Heart left ventricle (tissue), 16 donors: ENCODE results near the gene STAG1. TPM values are rescaled to one million over a fixed set of nuclear protein-coding genes. Genes with fewer than 3 reads are reported as not detected.
"Not testable (repeated sequence)": the region's sequence is repeated elsewhere in the genome, so short reads cannot be mapped to it uniquely, and the experiment has no call there.

Source experiments
- ATAC-seq, 4 donors: fragments of 200-7000 bp; cut with Tn5 transposase; one replicate each; pipeline ENCODE4 v1.9.1; 2020 to 2022; ENCODE audit warnings: moderate library complexity in 4 of 4, mild to moderate bottlenecking in 3 of 4, moderate number of reproducible peaks in 1 of 4
- DNase-seq, 5 donors: peaks; one replicate each; pipeline ENCODE4 v3.0.0-alpha.2; 2020
- H3K27ac ChIP-seq, 12 donors: fragments of 200-600 bp; sonication (generic) in 4 of 12; one replicate each; pipeline versions ENCODE4 v1.5.0 to v1.8.0; 2016 to 2022; ENCODE audit warnings: mild to moderate bottlenecking in 2 of 12
- H3K27me3 ChIP-seq, 9 donors: fragments of 200-600 bp; sonication (generic) in 2 of 9; one replicate each; pipeline versions ENCODE4 v1.5.1 to v1.8.0; 2016 to 2022; ENCODE audit warnings: mild to moderate bottlenecking in 3 of 9
- H3K36me3 ChIP-seq, 9 donors: fragments of 200-600 bp; sonication (generic) in 2 of 9; one replicate each; pipeline versions ENCODE4 v1.5.0 to v1.8.0; 2018 to 2022; ENCODE audit warnings: mild to moderate bottlenecking in 2 of 9
- H3K4me1 ChIP-seq, 12 donors: fragments of 200-600 bp; sonication (generic) in 4 of 12; one replicate each; pipeline versions ENCODE4 v1.5.0 to v1.8.0; 2016 to 2022; ENCODE audit warnings: mild to moderate bottlenecking in 3 of 12
- H3K4me3 ChIP-seq, 12 donors: fragments of 200-600 bp; sonication (generic) in 4 of 12; one replicate each; pipeline versions ENCODE4 v1.5.0 to v1.8.0; 2017 to 2022; ENCODE audit warnings: mild to moderate bottlenecking in 9 of 12, moderate library complexity in 4 of 12
- H3K9me3 ChIP-seq, 12 donors: fragments of 200-600 bp; sonication (generic) in 4 of 12; one replicate each; pipeline versions ENCODE4 v1.5.0 to v1.8.0; 2016 to 2022; ENCODE audit warnings: mild to moderate bottlenecking in 1 of 12
- CTCF ChIP-seq, 12 donors: fragments of 200-600 bp; sonication (generic) in 4 of 12; IDR thresholded peaks; one replicate each; pipeline versions ENCODE4 v1.5.0 to v1.8.0; 2018 to 2022; ENCODE audit warnings: antibody characterized with exemption in 12 of 12, mild to moderate bottlenecking in 5 of 12
- POLR2A ChIP-seq, 2 donors: fragments of 450-650 bp; IDR thresholded peaks; one replicate each; pipeline ENCODE4 v1.6.1; 2017; ENCODE audit warnings: antibody characterized with exemption in 2 of 2, mild to moderate bottlenecking in 2 of 2, moderate library complexity in 2 of 2
- WGBS, 4 donors: extraction: QIAGEN DNeasy Blood & Tissue Kit in 2 of 4; methylation state at CpG; one replicate each; pipeline versions ENCODE4 v1.1.5 to v1.1.7; 2013 to 2018; 5-methylcytosine and 5-hydroxymethylcytosine counted together
- intact Hi-C, 10 donors: fragments of 100-400 bp; cut with DNase I; formaldehyde crosslinking; loops; one replicate each; pipeline versions ENCODE4 v1.11.1 to v1.14.2; 2022
- polyA plus RNA-seq, 2 donors: library from polyadenylated mRNA; stranded (reverse); fragments of 200-250 nt; gene quantifications; one replicate each; pipeline ENCODE4 v1.2.3, GENCODE V29; 2013
- total RNA-seq, 9 donors: library from RNA; depleted of rRNA in 2 of 9; stranded (reverse); fragments of >200 nt in 2 of 9; fragmentation: NEBNext Ultra II Directional in 3 of 9; extraction: Animal tissue kit (Norgen Biotek cat#: 25700) in 3 of 9; gene quantifications; one replicate each; pipeline versions ENCODE4 v1.1.0 to v1.2.4, GENCODE V29; 2016 to 2023
- donor health status: ischemic (EF 13 %, LVEDD 7.1; RV severe dilation, severe dysfunction).
- donor health status: healthy with polysubstance abuse.
- donor health status: DM: no; HTN: yes; CAD: no.
- donor health status: DM: no; HTN: no; CAD: no.
- donor health status: ischemic (EF 25% LVEDD 6.9; RV normal size, moderate dysfunction).
- donor health status: ischemic (EF 25% LVEDD 5.7; RV mildly dilated, moderate dysfunction).
- donor health status: healthy.
- donor health status: DM: yes; HTN: yes; CAD: no.
- donor health status: ischemic (EF 35%, LVEDD 5.7; RV mildly dilated, moderate dysfunction).
- donor health status: nonischemic (EF 11% LVEDD 7.7; RV severe dilation, severe dysfunction).
- donor health status: DM: yes; HTN: yes; CAD: no.
- donor health status: PGD.
- donor health status: ischemic (EF 29% LVEDD 5.4; RV normal size, mild dysfunction).
- donor health status: nonischemic (EF 23%, LVEDD 6.1; RV moderate dilation, normal function).

Gene STAG1
- total and polyA plus RNA-seq, 11 donors = 7.2 to 23.4 (median 19.8) TPM

- ATAC-seq (peak; percentile 73 to 97 (median 92)), DNase-seq (peak; percentile 71 to 93 (median 86))
- no peak overlapping the region for H3K4me3 ChIP-seq
- peaks cover 0 to 14% (median 5%) of the 10 kb centered on the region in 12 donors for H3K4me1 ChIP-seq
- no peak for TF ChIP-seq POLR2A (IDR thresholded peaks at IDR 0.05)
- TF ChIP-seq CTCF (IDR thresholded peaks at IDR 0.05) = no peak
- 44 to 59% (median 53%) methylated on average over 5 of the region's 5 CpGs for WGBS, 4 donors
- peak overlapping the region in 2 of 12 donors; percentile 17 to 27 for H3K27ac ChIP-seq
- no peaks in the 10 kb centered on the region for H3K9me3 ChIP-seq
- H3K36me3 ChIP-seq = peaks cover 0 to 79% (median 65%) of the 10 kb centered on the region in 9 donors
- intact Hi-C loops = no loop called here
- no peaks in the 10 kb centered on the region for H3K27me3 ChIP-seq
These were observed 408.2 kb downstream of the STAG1 start for GRCh38 chr3:136343873-136344555.

- WGBS, 4 donors = 51 to 65% (median 58%) methylated on average over 2 of the region's 2 CpGs
- ATAC-seq (peak in 1 of 4 donors; percentile 32), DNase-seq (no peak)
- TF ChIP-seq CTCF (IDR thresholded peaks at IDR 0.05) = no peak
- TF ChIP-seq POLR2A (IDR thresholded peaks at IDR 0.05) = no peak
- H3K4me3 ChIP-seq = no peak overlapping the region
- peak overlapping the region in 3 of 12 donors; percentile 12 to 27 (median 17) for H3K27ac ChIP-seq
- intact Hi-C loops = no loop called here
- H3K4me1 ChIP-seq = peaks cover 0 to 14% (median 5%) of the 10 kb centered on the region in 12 donors
- H3K9me3 ChIP-seq = no peaks in the 10 kb centered on the region
- peaks cover 0 to 79% (median 65%) of the 10 kb centered on the region in 9 donors for H3K36me3 ChIP-seq
- H3K27me3 ChIP-seq = no peaks in the 10 kb centered on the region
These were observed 408.7 kb downstream of the STAG1 start for GRCh38 chr3:136343446-136343845.

GRCh38 chr3:136336329-136337100 lies 415.7 kb downstream of the STAG1 start:
- Histone ChIP-seq H3K27me3 (no peaks in the 10 kb centered on the region), H3K27ac (no peak overlapping the region), H3K36me3 (peaks cover 0 to 91% (median 72%) of the 10 kb centered on the region in 9 donors), H3K4me3 (no peak overlapping the region), H3K9me3 (no peaks in the 10 kb centered on the region), H3K4me1 (no peaks in the 10 kb centered on the region)
- DNase-seq (no peak), ATAC-seq (no peak)
- WGBS, 4 donors = 91 to 97% (median 96%) methylated on average over 4 of the region's 4 CpGs
- intact Hi-C loops = no loop called here
- TF ChIP-seq CTCF (IDR thresholded peaks at IDR 0.05) (no peak), POLR2A (IDR thresholded peaks at IDR 0.05) (no peak)

GRCh38 chr3:136334726-136335125 lies 417.5 kb downstream of the STAG1 start:
- H3K36me3 ChIP-seq = peaks cover 0 to 88% (median 64%) of the 10 kb centered on the region in 9 donors
- H3K9me3 ChIP-seq, H3K4me3 ChIP-seq, ATAC-seq, H3K4me1 ChIP-seq, H3K27ac ChIP-seq, intact Hi-C loops, H3K27me3 ChIP-seq, DNase-seq: not testable (repeated sequence)
- WGBS, 4 donors = 95 to 100% (median 96%) methylated on average over 6 of the region's 6 CpGs
